ENCODE measurements around the gene GATA5.

Gene GATA5

DNA sequence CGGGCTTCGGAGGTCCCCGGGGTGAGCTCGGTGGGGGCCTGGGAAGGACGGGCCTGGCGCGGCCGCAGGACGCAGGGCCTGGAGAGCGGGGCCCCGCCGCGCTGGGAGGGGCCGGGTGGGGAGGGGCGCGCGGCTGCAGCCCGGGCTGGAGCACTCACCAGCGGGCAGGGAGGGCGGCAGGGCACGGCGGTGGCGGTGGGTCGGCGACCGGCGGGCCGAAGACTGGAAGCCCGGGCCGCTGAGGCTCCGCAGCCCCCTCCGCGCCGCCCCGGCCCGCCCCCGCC lies at the start of gene GATA5:
TSS of gene GATA5 (minus strand) at position 224 of the 284 bp plus-strand sequence. CDS start 474 bp downstream, outside the sequence.
- DNase-seq (ENCODE audit: low read depth in 2 of 2): no peak

GRCh38 chr20:62525014-62525413 lies 49.2 kb upstream of the GATA5 start:
- no peak for DNase-seq (ENCODE audit: low read depth in 2 of 2)

DNA sequence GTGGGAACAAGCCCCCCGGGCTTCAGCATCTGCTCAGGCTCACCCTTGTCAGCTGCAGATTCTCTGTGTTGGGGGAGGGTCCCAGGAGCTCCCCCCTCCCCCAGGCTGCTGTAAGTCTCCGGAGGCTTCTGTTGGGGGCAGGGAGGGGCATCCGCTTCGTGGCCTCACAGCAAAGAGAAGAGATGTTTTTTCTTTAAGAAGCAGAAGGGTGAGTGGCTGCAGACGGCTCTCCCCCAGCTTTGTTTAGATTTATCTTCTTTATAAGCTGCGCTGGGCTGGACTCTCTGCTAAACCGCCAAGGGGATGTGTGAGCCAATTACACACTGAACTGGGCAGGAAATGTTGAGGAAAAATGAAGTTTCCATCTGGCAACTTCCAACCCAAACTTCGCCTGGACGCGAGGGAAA lies 48.7 kb upstream of the GATA5 start:
- no peak for DNase-seq (ENCODE audit: low read depth in 2 of 2)

GRCh38 chr20:62523473-62524203 lies 47.8 kb upstream of the GATA5 start:
- peak; percentile 60 to 66 for DNase-seq (ENCODE audit: low read depth in 2 of 2)

GRCh38 chr20:62522748-62523396 lies 47.1 kb upstream of the GATA5 start:
- DNase-seq (ENCODE audit: low read depth in 2 of 2): no peak

- no peak for DNase-seq (ENCODE audit: low read depth in 2 of 2)
Observed at GRCh38 chr20:62519826-62520225, 44.0 kb upstream of the GATA5 start.

GRCh38 chr20:62518911-62519310 lies 43.1 kb upstream of the GATA5 start:
- DNase-seq (ENCODE audit: low read depth in 2 of 2): no peak

DNA sequence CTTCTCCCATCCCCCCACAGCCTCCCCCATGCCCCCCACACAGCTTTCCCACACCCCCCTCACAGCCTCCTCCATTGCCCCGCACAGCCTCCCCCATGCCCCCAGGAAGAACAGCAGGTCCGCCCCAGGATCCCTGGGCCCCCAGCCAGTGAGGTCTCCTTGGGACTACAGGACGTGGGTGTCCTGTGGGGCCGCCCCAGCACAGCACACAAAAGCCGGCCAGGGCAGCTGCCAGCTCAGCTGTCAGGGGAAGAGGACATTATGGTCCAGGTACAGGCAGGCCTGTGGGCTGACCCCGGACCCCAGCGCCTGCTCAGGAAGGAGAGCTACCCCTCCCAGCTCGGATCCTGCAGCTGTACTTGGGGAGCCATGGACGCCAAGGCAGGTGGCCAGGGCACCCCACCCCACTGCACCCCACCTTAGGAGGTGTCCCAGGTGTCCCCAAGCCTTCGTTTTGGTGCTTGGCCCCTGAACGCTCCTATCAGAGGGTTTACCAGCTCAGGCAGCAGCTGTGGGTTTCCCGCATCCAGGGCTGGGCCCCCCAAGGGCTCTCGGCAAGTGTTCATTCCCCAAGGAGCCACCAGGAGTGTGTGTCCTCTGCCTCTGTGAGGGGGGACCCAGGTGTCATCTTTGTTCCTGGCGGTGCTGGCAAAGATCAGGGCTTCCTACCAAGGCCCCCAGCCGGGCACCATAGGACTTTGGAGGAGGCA lies 42.3 kb upstream of the GATA5 start:
- DNase-seq (ENCODE audit: low read depth in 2 of 2): no peak

- DNase-seq (ENCODE audit: low read depth in 2 of 2): no peak
Observed at GRCh38 chr20:62517168-62517567, 41.4 kb upstream of the GATA5 start.

DNA sequence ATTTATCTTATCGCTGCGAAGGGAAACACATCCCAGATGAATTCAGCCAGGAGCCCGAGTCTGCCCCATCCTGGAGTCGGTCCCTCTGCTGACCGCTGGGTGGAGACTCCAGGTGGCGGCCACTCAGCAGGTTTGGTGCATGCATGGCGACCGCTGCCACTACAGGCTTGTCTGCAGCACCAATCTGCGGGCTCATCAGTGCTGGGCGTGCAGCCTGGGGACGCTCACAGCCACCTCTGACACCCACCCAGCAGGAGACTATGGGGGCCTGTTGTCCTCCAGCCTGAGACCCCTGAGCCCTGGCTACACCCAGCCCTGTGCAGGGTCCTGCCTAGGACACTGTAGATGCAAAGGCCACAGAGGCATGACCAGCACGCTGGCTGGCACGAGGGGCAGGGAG lies 40.5 kb upstream of the GATA5 start:
- no peak for DNase-seq (ENCODE audit: low read depth in 2 of 2)

DNA sequence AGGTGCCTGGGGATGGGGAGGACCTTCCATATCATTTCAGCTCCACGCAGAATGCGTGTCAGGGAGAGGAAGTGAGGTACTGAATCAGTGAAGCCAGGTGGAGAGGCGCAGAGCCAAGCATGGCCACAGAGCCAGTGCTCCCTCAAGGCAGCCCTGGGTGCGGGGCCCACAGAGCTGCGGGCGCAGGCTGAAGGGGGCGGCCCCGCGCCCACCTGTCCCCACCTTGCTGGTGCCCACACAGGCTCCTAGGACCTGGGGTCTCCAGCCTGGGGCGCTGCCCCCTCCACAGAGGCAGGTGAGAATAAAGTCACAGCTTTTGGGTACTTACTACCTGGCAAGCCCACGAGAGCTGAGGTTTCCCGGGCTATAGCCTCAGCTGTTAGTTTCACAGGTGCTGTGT lies 40.0 kb upstream of the GATA5 start:
- DNase-seq (ENCODE audit: low read depth in 2 of 2): no peak

DNA sequence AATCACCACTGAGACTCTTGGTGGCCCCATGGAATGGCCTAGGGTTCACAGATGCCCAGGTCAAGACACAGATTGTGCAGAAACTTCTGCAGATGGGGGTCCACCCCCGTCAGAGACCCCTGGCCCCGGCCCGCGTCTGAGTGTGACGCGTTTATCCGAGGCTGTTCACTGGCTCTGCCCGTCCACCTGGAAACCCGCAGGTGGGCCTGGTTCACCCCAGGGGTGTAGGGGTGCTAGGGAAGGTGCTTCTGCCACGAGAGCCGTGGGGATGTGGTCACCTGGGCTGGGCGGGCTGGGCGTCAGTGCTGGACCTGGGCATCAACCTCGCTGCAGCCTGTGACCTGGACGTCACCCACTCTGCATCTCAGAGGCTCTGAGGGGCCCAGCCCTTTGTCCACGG lies 39.5 kb upstream of the GATA5 start:
- no peak for DNase-seq (ENCODE audit: low read depth in 2 of 2)

DNA sequence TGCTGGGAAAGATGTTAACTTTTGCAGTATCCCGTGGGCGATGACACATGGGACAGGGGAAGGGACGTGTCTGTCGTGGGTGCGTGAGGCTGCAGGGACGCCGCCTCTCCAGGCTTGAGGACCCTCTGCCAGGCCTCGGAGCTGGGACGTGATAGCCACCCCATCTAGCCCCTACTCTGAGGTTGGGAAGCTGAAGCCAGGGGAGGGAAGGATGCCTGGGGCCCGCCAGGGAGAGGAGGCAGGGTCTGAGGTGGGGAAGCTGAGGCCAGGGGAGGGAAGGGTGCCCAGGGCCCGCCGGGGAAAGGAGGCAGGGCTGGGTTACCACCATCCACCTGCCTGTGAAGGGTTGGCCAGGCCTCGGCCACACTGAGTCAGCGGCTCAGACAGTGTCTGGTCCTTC lies 38.2 kb upstream of the GATA5 start:
- no peak for DNase-seq (ENCODE audit: low read depth in 2 of 2)

- DNase-seq (ENCODE audit: low read depth in 2 of 2): no peak
Observed at GRCh38 chr20:62511915-62512610, 36.3 kb upstream of the GATA5 start.

GRCh38 chr20:62511300-62511914 lies 35.6 kb upstream of the GATA5 start:
- no peak for DNase-seq (ENCODE audit: low read depth in 2 of 2)

GRCh38 chr20:62508641-62509051 lies 32.9 kb upstream of the GATA5 start:
- no peak for DNase-seq (ENCODE audit: low read depth in 2 of 2)

DNA sequence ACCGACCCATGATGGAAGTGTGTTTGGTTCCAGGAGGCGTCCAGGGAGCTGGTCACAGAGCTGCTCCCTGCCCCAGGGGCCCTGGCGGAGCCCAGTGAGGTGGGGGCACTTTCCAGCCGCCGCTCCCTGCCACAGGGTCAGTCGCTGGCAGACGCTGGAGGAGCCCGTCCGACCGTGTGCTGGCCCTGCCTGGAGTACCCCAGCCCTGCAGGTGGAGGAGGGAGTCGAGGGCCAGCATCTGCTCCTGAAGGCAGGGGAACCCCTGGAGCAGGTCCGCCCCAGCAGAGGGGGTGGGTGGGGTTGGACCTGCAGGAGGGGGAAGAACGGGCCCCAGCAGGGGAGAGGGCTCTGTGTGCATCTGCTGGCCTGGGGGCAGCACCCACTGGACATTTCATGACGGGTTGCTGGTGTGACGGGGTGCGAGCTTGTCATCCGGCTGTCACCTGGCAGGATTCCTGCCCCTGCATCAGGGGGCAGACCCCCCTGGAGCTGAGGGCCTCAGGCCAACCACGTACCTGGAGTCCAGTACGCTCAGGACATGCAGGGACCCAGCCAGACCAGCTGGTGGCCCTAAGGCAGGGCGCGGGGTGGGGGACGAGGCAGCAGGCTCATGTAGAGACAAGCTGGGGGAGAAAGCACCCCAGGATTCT lies 32.3 kb upstream of the GATA5 start:
- DNase-seq (ENCODE audit: low read depth in 2 of 2): no peak

DNA sequence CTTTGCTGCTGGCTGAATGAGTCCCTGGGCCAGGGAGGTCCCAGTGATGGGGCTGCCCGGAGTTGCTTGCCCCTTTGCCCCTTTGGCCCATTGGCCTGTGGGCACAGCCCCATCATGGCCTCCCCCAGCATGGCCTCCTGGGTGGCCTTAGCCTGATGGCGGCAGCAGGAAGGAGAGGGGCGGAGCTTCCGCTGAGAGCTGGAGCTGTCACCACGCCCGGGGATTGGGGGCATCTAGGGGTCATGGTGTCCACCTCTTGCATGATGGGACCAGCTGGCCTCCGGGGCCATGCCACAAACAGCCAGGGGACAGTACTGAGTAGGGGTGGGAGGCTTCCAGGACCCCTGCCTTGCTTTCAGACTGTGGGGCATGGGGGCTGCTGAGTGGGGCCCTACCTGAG lies 31.5 kb upstream of the GATA5 start:
- DNase-seq (ENCODE audit: low read depth in 2 of 2): no peak

DNA sequence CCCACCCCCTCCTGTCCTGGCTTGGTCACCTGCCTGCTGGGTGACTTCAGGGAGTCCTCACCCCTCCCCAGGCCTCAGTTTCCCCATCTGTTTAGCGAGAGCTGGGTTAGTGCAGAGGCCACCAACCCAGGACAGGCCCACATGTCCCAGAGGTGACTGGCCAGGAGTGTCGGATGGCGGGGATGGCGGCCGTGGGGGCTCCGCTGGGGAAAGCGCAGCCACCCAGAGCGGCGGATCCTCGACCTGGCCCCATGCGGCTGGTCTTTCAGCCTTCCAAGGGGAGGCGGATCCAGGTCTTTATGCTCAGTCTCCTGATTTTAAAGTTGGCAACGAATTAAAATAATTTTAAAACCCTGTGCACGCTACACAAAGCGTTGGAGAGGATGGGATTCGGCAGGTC lies 31.0 kb upstream of the GATA5 start:
- DNase-seq (ENCODE audit: low read depth in 2 of 2): no peak

DNA sequence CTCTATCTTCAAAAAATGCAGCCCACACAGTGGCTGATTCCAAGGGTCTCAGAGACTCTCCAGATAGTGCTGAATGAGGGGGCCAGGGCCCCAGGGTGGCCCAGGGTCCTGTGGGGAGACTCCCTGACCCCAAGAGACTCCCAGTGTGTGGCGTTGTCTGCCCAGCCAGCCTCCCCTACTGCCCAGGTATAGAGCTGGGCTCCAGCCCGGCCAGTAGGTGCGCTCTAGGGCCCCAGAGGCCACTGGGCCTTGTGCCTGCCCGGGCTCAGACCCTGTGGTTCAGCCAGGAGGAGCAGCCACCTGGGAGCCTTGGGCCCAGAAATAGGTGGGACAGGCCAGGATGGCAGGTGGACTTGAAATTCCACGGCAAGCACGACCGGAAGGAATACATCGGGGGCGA lies 30.3 kb upstream of the GATA5 start:
- no peak for DNase-seq (ENCODE audit: low read depth in 2 of 2)

- no peak for DNase-seq (ENCODE audit: low read depth in 2 of 2)
Observed at GRCh38 chr20:62505337-62506045, 29.7 kb upstream of the GATA5 start.

Data from stimulated activated CD8-positive, alpha-beta memory T cell treated with anti-CD3 and anti-CD28 coated beads, Interleukin-7, amount 100 ng/mL, for 4 hours (primary cell).